Upper lobe of left lung (tissue), 4 donors: ENCODE measurements around the gene NKPD1.

Source experiments
- EP300 ChIP-seq, 4 donors: sonication (generic); formaldehyde crosslinking; IDR thresholded peaks; one replicate each; pipeline ENCODE4 v1.5.1; 2017; ENCODE audit warnings: antibody characterized with exemption in 4 of 4, control low read depth in 2 of 4
- POLR2A ChIP-seq, 4 donors: fragments of 450-650 bp; IDR thresholded peaks; one replicate each; pipeline ENCODE4 v1.5.1; 2016 to 2017; ENCODE audit warnings: antibody characterized with exemption in 4 of 4, mild to moderate bottlenecking in 2 of 4
- TF ChIP-seq, protein P1 (sequence below), 6 experiments: fragments of 450-650 bp in 4 of 6; fragments of 200-600 bp in 2 of 6; sonication (generic) in 2 of 6; IDR thresholded peaks; one replicate each; pipeline ENCODE4 v1.5.1; 2016 to 2019; ENCODE audit warnings: antibody characterized with exemption in 6 of 6

DNA sequence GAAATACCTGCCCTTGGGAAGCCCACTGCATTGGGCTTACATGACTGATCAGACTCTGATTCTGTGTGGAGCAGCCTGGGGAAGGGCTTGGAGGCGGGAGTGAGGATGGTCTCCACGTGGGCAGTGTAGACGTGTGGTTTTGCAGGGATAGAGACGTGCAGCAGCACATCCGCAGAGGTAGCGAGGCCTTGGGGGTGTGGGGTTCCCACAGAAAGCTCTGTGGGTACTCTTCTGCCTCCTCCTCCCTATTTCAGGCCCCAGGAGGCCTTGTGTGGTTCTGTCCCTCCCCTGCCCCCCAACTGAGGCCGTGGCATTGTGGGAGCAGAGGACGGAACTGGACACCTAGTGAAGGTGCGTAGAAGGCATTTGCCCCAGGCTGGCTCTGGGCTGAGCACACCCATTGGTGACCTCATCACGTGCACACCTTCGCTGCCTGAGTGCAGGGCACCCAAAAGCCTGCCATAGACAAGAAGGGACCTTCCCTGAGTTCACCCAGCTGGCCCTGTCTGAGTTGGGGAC lies 38.9 kb downstream of the NKPD1 start:
- TF ChIP-seq POLR2A (IDR thresholded peaks at IDR 0.05): no peak
- TF ChIP-seq, protein P1, sequence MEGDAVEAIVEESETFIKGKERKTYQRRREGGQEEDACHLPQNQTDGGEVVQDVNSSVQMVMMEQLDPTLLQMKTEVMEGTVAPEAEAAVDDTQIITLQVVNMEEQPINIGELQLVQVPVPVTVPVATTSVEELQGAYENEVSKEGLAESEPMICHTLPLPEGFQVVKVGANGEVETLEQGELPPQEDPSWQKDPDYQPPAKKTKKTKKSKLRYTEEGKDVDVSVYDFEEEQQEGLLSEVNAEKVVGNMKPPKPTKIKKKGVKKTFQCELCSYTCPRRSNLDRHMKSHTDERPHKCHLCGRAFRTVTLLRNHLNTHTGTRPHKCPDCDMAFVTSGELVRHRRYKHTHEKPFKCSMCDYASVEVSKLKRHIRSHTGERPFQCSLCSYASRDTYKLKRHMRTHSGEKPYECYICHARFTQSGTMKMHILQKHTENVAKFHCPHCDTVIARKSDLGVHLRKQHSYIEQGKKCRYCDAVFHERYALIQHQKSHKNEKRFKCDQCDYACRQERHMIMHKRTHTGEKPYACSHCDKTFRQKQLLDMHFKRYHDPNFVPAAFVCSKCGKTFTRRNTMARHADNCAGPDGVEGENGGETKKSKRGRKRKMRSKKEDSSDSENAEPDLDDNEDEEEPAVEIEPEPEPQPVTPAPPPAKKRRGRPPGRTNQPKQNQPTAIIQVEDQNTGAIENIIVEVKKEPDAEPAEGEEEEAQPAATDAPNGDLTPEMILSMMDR (IDR thresholded peaks at IDR 0.05): no peak
- no peak for TF ChIP-seq EP300 (IDR thresholded peaks at IDR 0.05)
